Measurements from ENCODE around the gene TMEM229A.
"Not testable (repeated sequence)": the region's sequence is repeated elsewhere in the genome, so short reads cannot be mapped to it uniquely, and the experiment has no call there.

The TMEM229A gene
- 0 to 0.08 (median 0) reads per million in 18 experiments for total RNA-seq

GRCh38 chr7:124032369-124033094 is at the start of gene TMEM229A:
Gene TMEM229A (minus strand): TSS chr7:124033067. CDS start chr7:124033003, 64 bp downstream.
- DNase-seq = no peak

- DNase-seq = not testable (repeated sequence)
These were observed 49.4 kb upstream of the TMEM229A start for GRCh38 chr7:124082234-124082633.

GRCh38 chr7:124077546-124077945 is 44.7 kb upstream of the TMEM229A start:
- no peak for DNase-seq

GRCh38 chr7:124076841-124077240 is 44.0 kb upstream of the TMEM229A start:
- DNase-seq = no peak

- no peak for DNase-seq
These were observed 41.1 kb upstream of the TMEM229A start for GRCh38 chr7:124074007-124074406.

- DNase-seq = no peak
These were observed 40.4 kb upstream of the TMEM229A start for GRCh38 chr7:124073310-124073645.

- no peak for DNase-seq
These were observed 39.9 kb upstream of the TMEM229A start for GRCh38 chr7:124072603-124073309.

- DNase-seq = no peak
These were observed 39.0 kb upstream of the TMEM229A start for GRCh38 chr7:124071843-124072242.

GRCh38 chr7:124062171-124062570 is 29.3 kb upstream of the TMEM229A start:
- no peak for DNase-seq

- DNase-seq = no peak
These were observed 27.7 kb upstream of the TMEM229A start for GRCh38 chr7:124060528-124060927.

- no peak for DNase-seq
These were observed 26.5 kb upstream of the TMEM229A start for GRCh38 chr7:124059375-124059774.

GRCh38 chr7:124058515-124058914 is 25.6 kb upstream of the TMEM229A start:
- no peak for DNase-seq

GRCh38 chr7:124057872-124058271 is 25.0 kb upstream of the TMEM229A start:
- no peak for DNase-seq

GRCh38 chr7:124056234-124056633 is 23.4 kb upstream of the TMEM229A start:
- no peak for DNase-seq

- DNase-seq = no peak
These were observed 19.0 kb upstream of the TMEM229A start for GRCh38 chr7:124051681-124052377.

GRCh38 chr7:124042826-124043225 is 10.0 kb upstream of the TMEM229A start:
- no peak for DNase-seq

GRCh38 chr7:124041439-124041838 is 8.6 kb upstream of the TMEM229A start:
- no peak for DNase-seq

GRCh38 chr7:124037902-124038301 is 5.0 kb upstream of the TMEM229A start:
- not testable (repeated sequence) for DNase-seq

- no peak for DNase-seq
These were observed 2.8 kb upstream of the TMEM229A start for GRCh38 chr7:124035706-124036105.

GRCh38 chr7:124034754-124035100 is 1.9 kb upstream of the TMEM229A start:
- no peak for DNase-seq

- DNase-seq = no peak
These were observed 1.2 kb upstream of the TMEM229A start for GRCh38 chr7:124033807-124034753.

- no peak for DNase-seq
These were observed 384 bp upstream of the TMEM229A start for GRCh38 chr7:124033095-124033806.

Measured in inflammatory macrophage (primary cell).